22Rv1 (cell line): Measurements from ENCODE around the gene VPS33A.

ENCODE experiments used
- CTCF ChIP-seq: fragments of 450-650 bp; IDR thresholded peaks from 2 replicates; pipeline ENCODE4 v1.5.1; 2017; ENCODE audit warnings: mild to moderate bottlenecking
- ZFX ChIP-seq: fragments of 450-650 bp; IDR thresholded peaks from 2 replicates; pipeline ENCODE4 v1.6.1; 2017; ENCODE audit warnings: antibody characterized with exemption, borderline replicate concordance

DNA sequence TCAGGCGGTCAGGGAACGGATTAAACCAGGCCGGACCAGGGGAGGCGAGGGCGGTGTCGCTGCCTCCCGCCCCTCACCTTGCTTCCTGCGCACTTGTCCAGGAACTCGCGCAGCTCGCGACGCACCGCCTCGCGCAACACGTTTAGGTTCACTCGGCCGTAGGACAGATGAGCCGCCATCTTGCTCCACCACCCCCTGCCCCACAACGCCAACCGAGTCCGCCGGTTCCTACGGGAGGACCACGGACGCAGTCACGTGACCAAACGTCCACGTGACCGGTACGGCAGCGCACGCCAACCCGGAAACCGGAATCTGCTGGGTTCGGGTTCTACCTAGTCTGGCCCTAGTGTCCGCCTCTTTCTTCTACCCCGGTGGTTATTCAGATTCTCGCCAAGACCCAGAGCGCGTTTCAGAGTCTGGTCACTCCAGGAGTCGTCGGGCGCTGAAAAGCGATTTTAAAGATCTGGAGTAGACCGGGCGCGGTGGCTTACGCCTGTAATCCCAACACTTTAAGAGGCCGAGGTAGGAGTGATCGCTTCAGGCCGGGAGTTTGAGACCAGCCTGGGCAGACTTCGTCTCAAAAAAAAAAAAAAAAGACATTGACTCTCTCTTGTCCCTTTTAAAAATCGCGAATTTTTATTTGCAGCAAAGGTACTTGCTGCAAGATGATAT is at the start of gene VPS33A:
- TF ChIP-seq CTCF (no peak), ZFX (no peak)
